Right lobe of liver (tissue), 4 donors: ENCODE measurements around the gene STMP1.

Experiments
- CTCF ChIP-seq, 4 donors: fragments of 200-600 bp in 3 of 4; fragments of 450-650 bp in 1 of 4; IDR thresholded peaks; one replicate each; pipeline versions ENCODE4 v1.5.1 to v1.8.0; 2016 to 2022; ENCODE audit warnings: antibody characterized with exemption in 4 of 4, mild to moderate bottlenecking in 2 of 4
- POLR2A ChIP-seq: fragments of 450-650 bp; IDR thresholded peaks from one replicate; pipeline ENCODE4 v1.6.1; 2017; ENCODE audit warnings: antibody characterized with exemption, mild to moderate bottlenecking
- donor health status: DM: no; HTN: no; CAD: no.
- donor health status: DM: no; HTN: no; CAD: no.
- donor health status: DM: no; HTN: yes; CAD: no.

GRCh38 chr7:135634191-135634878 lies 28.0 kb upstream of the STMP1 start:
- TF ChIP-seq CTCF (IDR thresholded peaks at IDR 0.05), result no peak
- no peak for TF ChIP-seq POLR2A
